Left cardiac atrium (tissue), 4 donors: Measurements from ENCODE around the gene ATR. TPM values are rescaled to one million over a fixed set of nuclear protein-coding genes. Genes with fewer than 3 reads are reported as not detected.
A peak's percentile ranks its signal among the peaks of the same experiment; 100 is the strongest.
"Not testable (repeated sequence)": the region's sequence is repeated elsewhere in the genome, so short reads cannot be mapped to it uniquely, and the experiment has no call there.

Experiments used
- ATAC-seq, 2 donors: fragments of 200-7000 bp; cut with Tn5 transposase; one replicate each; pipeline ENCODE4 v1.9.1; 2020; ENCODE audit warnings: mild to moderate bottlenecking in 2 of 2, moderate library complexity in 2 of 2
- DNase-seq: peaks from one replicate; pipeline ENCODE4 v3.0.0-alpha.2; 2020
- intact Hi-C, 2 donors: fragments of 100-400 bp; cut with DNase I; formaldehyde crosslinking; loops; one replicate each; pipeline versions ENCODE4 v1.14.1 to v1.15.1; 2022 to 2023
- total RNA-seq, 2 donors: library from RNA; stranded (reverse); fragmentation: NEBNext Ultra II Directional; extraction: Animal tissue kit (Norgen Biotek cat#: 25700); gene quantifications; one replicate each; pipeline ENCODE4 v1.2.1, GENCODE V29; 2021
- donor health status: DM: no; HTN: yes; CAD: no.
- donor health status: DM: no; HTN: yes; CAD: no; lungs with severe emphysema.
- donor health status: DM: yes; HTN: yes; CAD: no.
- donor health status: Dilated cardiomyopathy.

Gene ATR
- total RNA-seq, 2 donors from 2014 or later = 9.7 to 12.5 TPM

DNA sequence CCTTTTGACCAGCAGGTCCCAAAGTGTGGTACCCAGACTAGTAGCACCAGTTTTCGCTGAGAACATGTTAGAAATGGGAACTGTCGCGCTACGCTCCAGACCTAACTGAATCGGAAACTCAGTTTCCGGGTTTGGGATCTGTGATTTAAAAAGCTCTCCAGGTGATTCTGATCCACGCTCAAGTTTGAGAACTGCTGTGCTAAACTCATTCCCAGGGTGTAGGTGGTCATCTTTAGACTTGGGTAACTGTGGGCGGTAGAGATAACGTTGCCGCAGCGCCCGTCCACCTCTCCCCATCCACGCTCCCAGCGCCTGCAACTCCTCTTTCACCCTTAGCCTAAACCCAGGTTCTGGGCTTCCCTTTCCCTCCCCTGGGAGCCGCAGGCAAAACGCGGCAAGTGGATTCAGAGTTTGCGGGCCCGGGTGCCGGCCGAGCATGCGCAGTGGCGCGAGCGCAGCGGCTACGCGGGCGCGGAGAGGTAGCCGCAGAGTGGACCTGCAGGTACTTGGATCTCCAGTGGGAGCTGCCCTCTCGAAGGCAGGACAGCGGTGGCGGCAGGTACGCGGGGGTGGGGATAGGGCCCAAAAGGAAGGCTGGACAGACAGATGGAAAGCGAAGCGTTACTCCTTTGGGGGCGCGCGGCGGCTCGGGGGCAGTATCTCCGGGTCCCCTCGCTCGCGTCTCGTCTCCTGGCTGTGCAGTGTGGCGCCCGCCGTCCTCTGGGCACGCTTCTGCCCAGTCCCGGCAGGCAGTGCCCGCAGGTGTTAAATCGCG is 17.6 kb upstream of the ATR start, which contains the start of gene PLS1:
Gene PLS1, plus strand, starts transcription at position 443 of the 775 bp plus-strand sequence. CDS start 67,845 bp downstream, outside the sequence.
- intact Hi-C loops = no loop called here
- DNase-seq = peak; percentile 82
- peak; percentile 96 to 97 for ATAC-seq

DNA sequence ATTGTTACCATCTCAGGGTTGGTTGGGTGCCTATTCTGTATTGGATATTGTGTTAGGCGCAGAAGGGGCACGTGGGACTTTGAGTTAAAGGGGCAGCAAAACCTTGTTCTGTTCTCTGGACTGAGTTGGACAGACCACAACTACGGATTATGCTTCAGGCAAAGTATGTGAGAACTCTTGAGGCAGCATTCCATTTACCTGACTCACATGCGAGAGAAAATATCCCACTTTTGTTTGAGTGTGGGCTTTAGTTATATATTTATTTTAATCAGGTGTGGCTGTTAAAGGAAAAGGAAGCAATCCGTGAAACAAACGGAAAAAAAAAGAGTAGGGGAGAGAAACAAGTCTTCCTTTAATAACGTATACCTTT is 17.0 kb upstream of the ATR start:
- peak; percentile 45 to 72 for ATAC-seq
- no peak for DNase-seq
- intact Hi-C loops = no loop called here

DNA sequence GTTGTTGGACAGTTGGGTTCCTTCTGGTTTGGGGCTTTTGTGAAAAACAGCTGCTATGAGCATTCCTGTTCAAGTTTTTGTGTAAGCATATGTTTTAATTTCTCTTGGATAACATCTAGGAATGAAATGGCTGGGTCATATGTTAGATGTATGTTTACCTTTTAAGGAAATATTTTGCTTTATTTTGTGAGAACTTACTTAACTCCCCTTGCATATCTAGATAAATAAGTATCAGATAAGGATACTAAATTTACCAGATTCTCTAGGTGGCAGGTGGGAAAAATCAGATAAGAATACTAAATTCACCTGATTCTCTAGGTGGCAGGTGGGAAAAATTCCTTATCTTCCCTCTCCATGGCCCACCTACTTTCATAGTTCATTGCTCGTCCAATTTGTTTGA is 16.6 kb upstream of the ATR start:
- intact Hi-C loops = no loop called here
- no peak for ATAC-seq
- DNase-seq = no peak

DNA sequence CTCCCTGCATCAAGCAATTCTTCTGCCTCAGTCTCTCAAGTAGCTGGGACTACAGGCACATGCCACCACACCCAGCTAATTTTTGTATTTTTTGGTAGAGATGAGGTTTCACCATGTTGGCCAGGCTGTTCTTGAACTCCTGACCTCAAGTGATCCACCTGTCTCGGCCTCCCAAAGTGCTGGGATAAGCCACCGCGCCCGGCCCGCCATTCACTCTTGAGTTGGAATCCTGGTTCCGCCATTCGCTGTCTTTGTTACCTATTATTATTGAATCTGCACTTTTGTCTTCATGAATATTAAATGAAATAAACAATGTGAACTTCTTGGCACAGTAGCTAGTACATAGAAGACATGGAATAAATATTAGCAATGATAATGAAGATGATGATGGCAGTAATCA is 13.7 kb upstream of the ATR start:
- intact Hi-C loops, ATAC-seq, DNase-seq: not testable (repeated sequence)

DNA sequence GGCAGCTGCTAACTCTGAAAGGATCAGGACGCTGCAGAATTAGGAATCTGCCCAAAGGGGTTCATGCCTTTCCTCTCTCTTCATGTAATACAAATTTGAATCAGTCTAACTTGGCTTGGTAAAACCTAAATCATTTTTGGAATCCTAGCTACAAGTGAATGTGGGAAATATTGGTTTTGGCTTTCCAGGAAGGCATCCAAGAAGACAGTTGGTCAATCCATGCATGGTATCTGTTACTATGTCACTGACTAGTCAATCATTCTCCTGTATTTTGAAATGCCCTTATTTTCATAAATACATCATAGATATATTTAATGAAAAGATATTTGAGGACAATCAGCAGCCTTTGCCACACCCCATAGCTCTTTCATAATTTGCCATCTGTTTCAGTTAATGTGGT is 10.2 kb upstream of the ATR start:
- intact Hi-C loops = loop anchor here (5.0 to 10.0 kb wide), 4 partner anchors 136 to 406 kb away; partner anchors contain the start of gene TRPC1 (in 1 of the 2)
- DNase-seq (no peak), ATAC-seq (no peak)

DNA sequence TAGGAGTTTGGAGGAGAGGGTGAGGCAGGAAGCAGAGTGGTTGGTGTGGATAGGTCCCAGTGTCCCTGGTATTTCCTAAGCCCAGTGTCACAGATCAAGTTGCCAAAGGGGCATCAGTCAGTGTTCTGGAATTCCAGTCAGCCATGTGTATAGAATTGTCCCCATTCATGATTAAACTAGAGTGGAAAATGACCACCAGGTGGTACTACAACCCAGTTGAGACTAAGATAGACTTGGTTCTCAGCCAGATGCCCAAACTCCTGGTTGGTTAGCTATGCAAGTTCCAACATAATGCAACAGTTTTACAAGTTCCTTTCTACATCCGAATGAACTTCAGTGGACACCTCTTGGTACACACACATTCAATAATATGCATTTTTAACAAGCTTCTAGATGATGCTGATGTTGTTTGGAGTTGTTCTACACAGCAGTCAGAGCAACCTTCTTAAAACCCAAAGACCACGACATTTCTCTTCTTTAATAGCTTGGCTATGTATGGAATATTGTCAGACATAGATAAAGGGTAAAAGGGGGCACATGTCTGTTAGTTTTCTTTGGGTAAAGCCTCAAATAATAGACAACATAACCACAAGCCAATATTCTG is 8.4 kb upstream of the ATR start:
- ATAC-seq = peak; percentile 78 to 81
- intact Hi-C loops = loop anchor here (5.0 to 10.0 kb wide), 4 partner anchors 138 to 408 kb away; partner anchors contain the start of gene TRPC1 (in 1 of the 2)
- DNase-seq = no peak

DNA sequence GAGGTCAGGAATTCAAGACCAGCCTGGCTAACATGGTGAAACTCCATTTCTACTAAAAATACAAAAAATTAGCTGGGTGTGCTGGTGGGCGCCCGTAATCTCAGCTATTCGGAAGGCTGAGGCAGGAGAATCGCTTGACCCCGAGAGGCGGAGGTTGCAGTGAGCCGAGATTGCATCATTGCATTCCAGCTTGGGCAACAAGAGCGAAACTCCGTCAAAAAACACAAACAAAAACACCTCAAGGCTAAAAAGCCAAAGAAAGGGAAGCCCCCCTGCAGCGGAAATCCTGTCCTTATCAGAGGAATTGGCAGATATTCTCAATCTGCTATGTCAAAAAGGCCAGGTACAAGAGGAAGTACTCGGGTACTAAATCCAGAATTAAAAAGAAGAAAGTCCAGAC is 2.5 kb upstream of the ATR start:
- intact Hi-C loops = loop anchor here (10.0 kb wide), 3 partner anchors 144 to 414 kb away; partner anchors contain the start of gene TRPC1 (in 1 of the 2)
- DNase-seq, ATAC-seq: not testable (repeated sequence)

DNA sequence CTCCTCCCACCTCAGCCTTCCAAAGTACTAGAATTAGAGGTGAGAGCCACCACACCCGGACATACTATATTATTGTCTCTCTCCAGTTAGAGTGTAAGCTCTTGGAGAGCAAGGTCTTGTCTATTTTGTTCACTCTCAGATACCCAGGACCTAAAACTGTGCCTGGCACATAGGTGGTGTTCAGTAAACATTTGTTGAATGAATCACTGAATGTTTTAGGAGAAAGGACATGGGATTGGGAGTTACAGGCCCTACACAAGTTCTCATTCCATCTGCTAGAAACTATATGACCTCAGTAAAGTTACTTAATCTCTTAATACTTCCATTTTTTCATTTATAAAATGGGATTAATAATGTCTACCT is 1.5 kb upstream of the ATR start:
- DNase-seq = no peak
- no peak for ATAC-seq
- intact Hi-C loops = loop anchor here (10.0 kb wide), 3 partner anchors 145 to 415 kb away; partner anchors contain the start of gene TRPC1 (in 1 of the 2)

DNA sequence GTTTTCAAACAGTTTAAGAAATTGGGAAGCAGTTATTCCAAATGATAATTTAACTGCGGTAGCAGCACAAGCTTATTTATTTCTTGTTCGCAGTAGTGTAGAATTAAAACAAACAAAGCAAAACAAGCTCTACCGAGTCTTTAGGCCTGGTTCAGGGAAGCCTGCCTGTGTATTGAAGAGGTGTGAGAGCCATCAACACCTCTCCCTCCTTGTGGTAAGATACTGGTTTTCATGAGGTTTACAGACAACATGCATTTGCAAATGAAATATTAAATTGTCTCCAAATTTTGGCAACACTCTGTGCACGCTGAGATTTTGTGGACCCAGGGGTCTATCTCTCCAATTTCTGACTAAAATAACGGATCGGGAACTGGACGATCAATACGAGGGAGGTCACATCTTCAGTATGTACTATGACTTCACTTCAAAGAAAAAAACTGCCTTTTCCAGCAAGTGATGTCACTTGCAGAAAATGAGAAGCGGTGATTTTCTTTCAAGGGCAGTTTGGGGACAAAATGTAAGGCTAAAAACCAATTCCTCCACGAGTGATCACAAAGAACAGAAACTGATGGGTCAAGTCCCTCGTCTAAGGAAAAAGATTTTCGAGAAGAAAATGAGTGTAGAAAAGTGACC is 721 bp downstream of the ATR start:
- no peak for DNase-seq
- intact Hi-C loops = no loop called here

DNA sequence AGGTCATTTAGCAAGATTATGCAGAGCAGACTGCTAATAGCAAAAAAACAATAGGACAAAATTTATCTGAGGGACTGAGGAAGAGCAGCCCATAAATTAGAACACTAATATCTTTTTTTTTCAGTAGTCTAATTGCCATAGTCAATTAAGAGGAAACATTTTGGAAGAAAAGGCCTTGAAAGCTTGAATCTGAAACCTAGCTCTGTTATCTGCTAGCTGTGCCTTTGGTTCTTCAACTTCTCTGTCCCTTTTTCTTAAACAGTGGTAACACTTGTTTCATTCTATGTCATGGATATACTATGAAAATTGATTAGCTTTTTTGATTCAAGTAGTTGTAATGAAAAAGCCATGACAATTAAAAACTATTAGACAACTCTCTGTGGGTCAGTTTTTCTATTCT is 1.7 kb downstream of the ATR start:
- DNase-seq = no peak
- no peak for ATAC-seq
- intact Hi-C loops = no loop called here

More for the DNA sequence above, 721 bp downstream of the ATR start:
- no peak for ATAC-seq

DNA sequence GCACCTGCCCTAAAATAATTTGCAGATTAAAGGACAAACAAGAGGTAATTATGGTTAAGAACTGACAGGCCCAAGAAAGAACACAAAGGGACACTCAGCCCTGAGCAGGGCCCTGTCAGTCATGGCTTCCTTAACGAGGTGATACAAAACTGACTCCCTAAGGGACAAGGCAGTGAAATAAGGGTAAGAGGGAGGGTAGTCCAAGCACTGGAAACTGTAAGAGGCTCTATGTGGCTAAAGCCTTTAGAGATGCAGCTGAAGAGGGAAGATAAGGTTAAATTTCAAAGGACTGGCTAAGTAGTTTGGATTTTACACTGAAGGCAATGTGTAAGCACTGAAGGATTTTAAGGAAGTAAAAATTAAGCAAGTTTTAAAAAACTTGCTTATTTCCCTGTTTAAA is 3.9 kb downstream of the ATR start:
- DNase-seq = no peak
- no peak for ATAC-seq
- intact Hi-C loops = no loop called here

DNA sequence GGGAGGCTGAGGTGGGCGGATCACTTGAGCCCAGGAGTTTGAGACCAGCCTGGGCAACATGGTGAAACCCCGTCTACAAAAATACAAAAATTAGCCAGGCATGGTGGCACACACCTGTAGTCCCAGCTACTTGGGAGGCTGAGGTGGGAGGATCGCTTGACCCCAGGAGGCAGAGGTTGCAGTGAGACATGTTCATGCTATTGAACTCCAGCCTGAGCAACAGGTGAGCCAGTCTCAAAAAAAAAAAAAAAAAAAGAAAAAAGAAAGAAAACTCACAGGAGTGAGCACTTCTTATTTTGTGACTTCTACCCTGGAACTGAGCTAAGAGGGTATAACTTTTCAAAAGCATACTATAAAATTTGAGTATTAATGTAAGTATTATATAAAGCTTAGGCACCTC is 4.3 kb downstream of the ATR start:
- intact Hi-C loops = not testable (repeated sequence)

DNA sequence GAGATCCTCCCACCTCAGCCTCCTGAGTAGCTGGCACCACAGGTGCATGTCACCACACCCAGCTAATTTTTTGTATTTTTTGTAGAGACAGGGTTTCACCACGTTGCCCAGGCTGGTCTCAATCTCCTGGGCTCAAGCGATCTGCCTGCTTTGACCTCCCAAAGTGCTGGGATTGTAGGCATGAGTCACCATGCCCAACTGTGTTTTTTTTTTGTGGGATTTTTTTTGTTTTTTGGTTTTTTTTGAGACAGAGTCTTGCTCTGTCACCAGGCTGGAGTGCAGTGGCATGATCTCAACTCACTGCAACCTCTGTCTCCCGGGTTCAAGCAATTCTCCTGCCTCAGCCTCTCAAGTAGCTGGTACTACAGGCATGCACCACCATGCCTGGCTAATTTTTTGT is 9.1 kb downstream of the ATR start:
- ATAC-seq, DNase-seq, intact Hi-C loops: not testable (repeated sequence)

More for the DNA sequence above, 4.3 kb downstream of the ATR start:
- not testable (repeated sequence) for DNase-seq, ATAC-seq

DNA sequence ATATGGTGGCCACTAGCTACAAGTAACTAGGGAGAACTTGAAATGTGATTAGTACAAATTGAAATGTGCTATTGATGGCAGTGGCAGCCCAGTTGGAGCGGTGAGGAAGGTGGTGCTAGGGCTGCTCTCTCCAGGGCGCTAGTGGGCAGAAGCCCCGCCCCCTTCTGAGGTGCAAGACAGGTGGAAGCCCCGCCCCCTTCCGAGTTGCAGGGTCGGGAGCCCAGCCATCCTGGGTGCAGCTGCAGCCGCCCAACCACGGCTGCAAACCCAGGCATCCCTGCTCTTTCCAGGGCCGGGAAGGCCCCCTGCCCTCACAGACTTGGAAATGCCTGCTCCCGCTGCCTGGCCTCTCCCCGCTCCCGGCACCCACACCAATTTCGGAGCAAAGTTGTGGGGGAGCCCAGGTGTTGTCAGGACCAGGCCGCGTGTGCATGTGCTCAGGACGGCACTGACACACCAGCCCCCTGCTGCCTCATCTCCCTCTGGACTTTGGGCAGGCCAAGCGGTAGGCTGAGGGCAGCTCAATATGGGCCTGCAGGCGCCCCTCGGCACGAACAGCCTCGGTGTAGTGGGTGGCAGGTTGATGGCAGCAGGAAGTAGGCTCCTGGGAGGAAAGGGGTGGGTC is 10.0 kb downstream of the ATR start:
- DNase-seq (no peak), ATAC-seq (peak in 1 of 2 donors; percentile 16)
- intact Hi-C loops = no loop called here

DNA sequence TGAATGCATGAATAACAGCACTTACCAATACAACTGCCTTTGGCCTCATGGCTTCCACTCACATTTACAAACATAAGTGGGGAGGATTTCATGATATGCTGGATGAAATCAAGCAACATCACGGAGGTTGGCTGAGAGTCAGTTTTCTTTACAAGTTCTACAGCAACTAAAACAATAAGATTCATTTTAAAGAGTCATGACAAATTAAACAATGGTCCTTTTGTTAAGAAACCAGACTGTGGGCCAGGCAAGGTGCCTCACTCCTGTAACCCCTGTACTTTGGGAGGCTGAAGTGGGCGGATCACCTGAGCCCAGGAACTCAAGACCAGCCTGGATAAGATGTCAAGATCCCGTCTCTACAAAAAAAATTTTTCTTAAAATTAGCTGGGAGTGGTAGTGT is 12.4 kb downstream of the ATR start:
- DNase-seq (no peak), ATAC-seq (no peak)
- intact Hi-C loops = no loop called here

DNA sequence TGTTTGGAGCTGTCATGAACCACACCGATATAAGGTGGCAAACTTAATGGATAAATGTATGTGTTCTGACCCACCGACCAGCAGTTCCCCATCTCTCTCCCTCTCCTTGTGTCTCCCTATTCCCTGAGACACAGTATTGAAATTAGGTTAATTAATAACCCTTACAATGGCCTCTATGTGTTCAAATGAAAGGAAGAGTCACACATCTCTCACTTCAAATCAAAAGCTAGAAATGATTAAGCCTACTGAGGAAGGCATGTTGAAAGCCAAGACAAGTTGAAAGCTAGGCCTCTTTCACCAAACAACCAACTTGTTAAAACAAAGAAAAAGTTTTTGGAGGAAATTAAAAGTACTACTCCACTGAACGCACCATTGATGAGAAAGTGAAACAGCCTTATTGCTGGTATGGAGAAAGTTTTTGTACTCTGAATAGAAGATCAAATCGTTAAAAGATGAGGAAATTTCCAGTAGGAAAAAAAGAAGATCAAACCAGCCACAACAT is 15.0 kb downstream of the ATR start:
- ATAC-seq (no peak), DNase-seq (no peak)
- intact Hi-C loops = no loop called here

DNA sequence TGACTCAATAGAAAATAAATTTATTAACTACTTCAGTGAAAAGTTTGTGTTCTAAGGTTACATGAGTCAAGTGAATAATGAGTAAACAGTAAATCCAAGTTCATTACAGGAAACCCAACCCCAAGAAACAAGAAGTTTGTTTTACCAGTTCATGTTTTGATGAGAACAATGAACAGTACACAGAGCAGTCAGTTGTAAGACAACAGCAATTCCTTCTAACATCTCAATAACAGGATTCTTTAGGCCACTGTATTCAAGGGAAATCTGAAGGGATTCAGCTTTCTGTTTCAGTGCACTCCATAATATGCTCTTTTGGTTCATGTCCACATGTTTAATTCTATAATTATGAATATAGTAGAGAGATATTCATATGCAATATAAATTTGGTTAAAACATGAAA is 18.4 kb downstream of the ATR start:
- intact Hi-C loops = no loop called here
- DNase-seq (no peak), ATAC-seq (no peak)

DNA sequence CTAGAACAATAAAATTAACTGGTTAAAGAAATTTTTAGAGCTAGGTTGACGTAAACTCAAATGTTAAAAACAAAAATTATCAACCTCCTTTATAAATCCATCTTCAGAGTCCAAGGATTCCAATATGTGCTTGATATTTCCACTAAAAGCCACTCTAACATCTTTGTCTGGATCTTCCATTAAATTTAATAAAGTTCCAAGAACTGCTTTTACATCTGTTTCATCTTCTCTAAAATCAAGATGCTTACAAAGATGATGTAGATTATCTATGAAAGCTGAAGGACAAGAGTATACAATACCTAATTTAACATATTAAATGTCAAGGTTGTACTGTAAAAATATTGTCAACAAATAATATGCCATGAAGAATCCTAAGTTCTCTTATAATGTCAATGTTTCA is 24.8 kb downstream of the ATR start:
- no peak for DNase-seq
- no peak for ATAC-seq

DNA sequence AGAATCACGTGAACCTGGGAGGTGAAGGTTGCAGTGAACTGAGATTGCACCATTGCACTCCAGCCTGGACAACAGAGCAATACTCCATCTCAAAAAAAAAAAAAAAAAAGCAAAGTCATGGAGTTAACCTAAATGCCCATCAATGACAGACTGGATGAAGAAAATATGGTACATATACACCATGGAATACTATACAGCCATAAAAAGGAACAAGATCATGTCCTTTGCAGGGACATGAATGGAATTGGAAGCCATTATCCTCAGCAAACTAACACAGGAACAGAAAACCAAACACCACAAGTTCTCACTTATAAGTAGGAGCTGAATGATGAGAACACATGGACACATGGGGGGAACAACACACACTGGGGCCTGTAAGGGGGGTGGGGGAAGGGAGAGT is 26.0 kb downstream of the ATR start:
- intact Hi-C loops, DNase-seq, ATAC-seq: not testable (repeated sequence)

More for the DNA sequence above, 24.8 kb downstream of the ATR start:
- intact Hi-C loops = no loop called here
